Astrocyte of the spinal cord (primary cell): ENCODE data around the gene YIF1A.
A peak's percentile ranks its signal among the peaks of the same experiment; 100 is the strongest.

Source experiments
- DNase-seq: peaks from one replicate; pipeline ENCODE4 v3.0.0; 2011; ENCODE audit warnings: low read depth, low spot score
- H3K4me3 ChIP-seq: 2 replicates; pipeline ENCODE4 v1.5.1; 2011; ENCODE audit warnings: low read depth, mild to moderate bottlenecking, low read length, moderate library complexity
- CTCF ChIP-seq: IDR thresholded peaks from 2 replicates; pipeline ENCODE4 v1.5.1; 2012; ENCODE audit warnings: low read depth, mild to moderate bottlenecking, low read length, inconsistent platforms
- in situ Hi-C: cut with HindIII; loops from 2 replicates; pipeline ENCODE4 v1.10.0; 2017; ENCODE audit warnings: low sequenced_read_pairs

YIF1A gene

GRCh38 chr11:66333896-66334604, 45.1 kb upstream of the YIF1A start:
- peak overlapping the region; percentile 81 for H3K4me3 ChIP-seq
- in situ Hi-C loops: no loop called here
- no peak for DNase-seq
- TF ChIP-seq CTCF: no peak

GRCh38 chr11:66333220-66333877, 44.4 kb upstream of the YIF1A start:
- no peak for TF ChIP-seq CTCF
- in situ Hi-C loops: no loop called here
- DNase-seq: no peak
- no peak overlapping the region for H3K4me3 ChIP-seq

GRCh38 chr11:66332371-66333219, 43.7 kb upstream of the YIF1A start:
- TF ChIP-seq CTCF: no peak
- DNase-seq: no peak
- H3K4me3 ChIP-seq: no peak overlapping the region
- in situ Hi-C loops: no loop called here

- DNase-seq: no peak
These were observed 42.8 kb upstream of the YIF1A start for GRCh38 chr11:66331542-66332370.

GRCh38 chr11:66330931-66331330, 42.0 kb upstream of the YIF1A start:
- TF ChIP-seq CTCF: no peak
- DNase-seq: no peak
- H3K4me3 ChIP-seq: no peak overlapping the region
- in situ Hi-C loops: no loop called here

More at GRCh38 chr11:66331542-66332370, 42.8 kb upstream of the YIF1A start:
- no peak for TF ChIP-seq CTCF
- in situ Hi-C loops: no loop called here
- no peak overlapping the region for H3K4me3 ChIP-seq

- TF ChIP-seq CTCF: no peak
- in situ Hi-C loops: no loop called here
- H3K4me3 ChIP-seq: no peak overlapping the region
- no peak for DNase-seq
These were observed 40.3 kb upstream of the YIF1A start for GRCh38 chr11:66329165-66329673.
